ENCODE data around the gene FOXP1.

GRCh38 chr3:71000483-71000882 is 583.0 kb downstream of the FOXP1 start:
- TF ChIP-seq CTCF (IDR thresholded peaks at IDR 0.05) (no peak), POLR2A (IDR thresholded peaks at IDR 0.05) (no peak)

Data from breast epithelium (tissue), 3 donors.